ENCODE data around the gene RPS15A.
A peak's percentile ranks its signal among the peaks of the same experiment; 100 is the strongest.

GRCh38 chr16:18801145-18801972 lies 11.2 kb upstream of the RPS15A start, which contains the start of gene ARL6IP1:
- TF ChIP-seq FOXA1 (IDR thresholded peaks at IDR 0.05) (peak; percentile 65), CTCF (IDR thresholded peaks at IDR 0.05; ENCODE audit: low read depth, low read length, missing input control) (peak; percentile 96), JUND (IDR thresholded peaks at IDR 0.05) (no peak), YY1 (IDR thresholded peaks at IDR 0.05) (peak; percentile 69)
- TF ChIP-seq, protein P1, sequence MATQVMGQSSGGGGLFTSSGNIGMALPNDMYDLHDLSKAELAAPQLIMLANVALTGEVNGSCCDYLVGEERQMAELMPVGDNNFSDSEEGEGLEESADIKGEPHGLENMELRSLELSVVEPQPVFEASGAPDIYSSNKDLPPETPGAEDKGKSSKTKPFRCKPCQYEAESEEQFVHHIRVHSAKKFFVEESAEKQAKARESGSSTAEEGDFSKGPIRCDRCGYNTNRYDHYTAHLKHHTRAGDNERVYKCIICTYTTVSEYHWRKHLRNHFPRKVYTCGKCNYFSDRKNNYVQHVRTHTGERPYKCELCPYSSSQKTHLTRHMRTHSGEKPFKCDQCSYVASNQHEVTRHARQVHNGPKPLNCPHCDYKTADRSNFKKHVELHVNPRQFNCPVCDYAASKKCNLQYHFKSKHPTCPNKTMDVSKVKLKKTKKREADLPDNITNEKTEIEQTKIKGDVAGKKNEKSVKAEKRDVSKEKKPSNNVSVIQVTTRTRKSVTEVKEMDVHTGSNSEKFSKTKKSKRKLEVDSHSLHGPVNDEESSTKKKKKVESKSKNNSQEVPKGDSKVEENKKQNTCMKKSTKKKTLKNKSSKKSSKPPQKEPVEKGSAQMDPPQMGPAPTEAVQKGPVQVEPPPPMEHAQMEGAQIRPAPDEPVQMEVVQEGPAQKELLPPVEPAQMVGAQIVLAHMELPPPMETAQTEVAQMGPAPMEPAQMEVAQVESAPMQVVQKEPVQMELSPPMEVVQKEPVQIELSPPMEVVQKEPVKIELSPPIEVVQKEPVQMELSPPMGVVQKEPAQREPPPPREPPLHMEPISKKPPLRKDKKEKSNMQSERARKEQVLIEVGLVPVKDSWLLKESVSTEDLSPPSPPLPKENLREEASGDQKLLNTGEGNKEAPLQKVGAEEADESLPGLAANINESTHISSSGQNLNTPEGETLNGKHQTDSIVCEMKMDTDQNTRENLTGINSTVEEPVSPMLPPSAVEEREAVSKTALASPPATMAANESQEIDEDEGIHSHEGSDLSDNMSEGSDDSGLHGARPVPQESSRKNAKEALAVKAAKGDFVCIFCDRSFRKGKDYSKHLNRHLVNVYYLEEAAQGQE (IDR thresholded peaks at IDR 0.05) = peak; percentile 95

Data from liver (tissue), 3 donors.